H1 (cell line): ENCODE results near the gene CTSH. TPM values are rescaled to one million over a fixed set of nuclear protein-coding genes. Genes with fewer than 3 reads are reported as not detected.

Source experiments
- CTCF ChIA-PET: fragments of 300-600 bp; sonication (Branson Sonifier 250); formaldehyde crosslinking; loops from one replicate; lab custom pipeline; 2021; ENCODE audit not compliant: partially characterized antibody; lab: Charles Lee
- POLR2A ChIA-PET: fragments of 300-600 bp; sonication (Branson Sonifier 250); formaldehyde crosslinking; loops from one replicate; lab custom pipeline; 2021; ENCODE audit warnings: inconsistent platforms; ENCODE audit not compliant: partially characterized antibody; lab: Charles Lee
- DNase-seq, 2 experiments: peaks; one replicate each; pipeline versions ENCODE4 v3.0.0 to v3.0.0-alpha.2; 2010 to 2022; ENCODE audit warnings: low spot score in 2 of 2, low read depth in 1 of 2, mixed read lengths in 1 of 2
- FAIRE-seq: peaks from 2 replicates; lab custom pipeline; 2011; peaks lifted over from hg19 to GRCh38; lab: Jason Lieb, UNC
- H2AFZ ChIP-seq: 2 replicates; pipeline ENCODE4 v1.8.1; 2012; ENCODE audit warnings: low read length, inconsistent platforms
- H2AK5ac ChIP-seq: 2 replicates; pipeline ENCODE4 v1.6.1; 2013; ENCODE audit warnings: low read depth, low read length
- H2BK120ac ChIP-seq: replicated peaks from 2 replicates; pipeline ENCODE3; 2013; ENCODE audit warnings: low read depth, low read length, inconsistent platforms
- H2BK12ac ChIP-seq: 2 replicates; pipeline ENCODE4 v1.6.1; 2013; ENCODE audit warnings: low read depth, low read length
- H2BK15ac ChIP-seq: 2 replicates; pipeline ENCODE4 v1.6.1; 2013; ENCODE audit warnings: low read length
- H2BK20ac ChIP-seq: 2 replicates; pipeline ENCODE4 v1.6.1; 2013; ENCODE audit warnings: low read length
- H2BK5ac ChIP-seq: 2 replicates; pipeline ENCODE4 v1.6.1; 2013; ENCODE audit warnings: low read depth, low read length
- H3K14ac ChIP-seq: 2 replicates; pipeline ENCODE4 v1.6.1; 2013; ENCODE audit warnings: inconsistent platforms; ENCODE audit not compliant: insufficient read length
- H3K18ac ChIP-seq: 2 replicates; pipeline ENCODE4 v1.6.1; 2013; ENCODE audit warnings: low read length; ENCODE audit errors: extremely low read depth
- H3K23ac ChIP-seq: 2 replicates; pipeline ENCODE4 v1.6.1; 2013; ENCODE audit warnings: inconsistent platforms; ENCODE audit not compliant: insufficient read length
- H3K23me2 ChIP-seq: 2 replicates; pipeline ENCODE4 v1.6.1; 2013; ENCODE audit warnings: low read depth, low read length
- H3K27ac ChIP-seq: 2 replicates; pipeline ENCODE4 v1.6.1; 2011; ENCODE audit warnings: low read depth, low read length, inconsistent platforms
- H3K27me3 ChIP-seq, 4 experiments: replicated peaks in 1 of 4; 1 replicate in 1 of 4; 2 replicates in 3 of 4; pipeline versions ENCODE4 v1.6.1 to v1.8.1; 2011 to 2013; ENCODE audit warnings: low read length in 3 of 4, mild to moderate bottlenecking in 3 of 4, inconsistent platforms in 2 of 4, mixed read lengths in 2 of 4, moderate library complexity in 1 of 4; ENCODE audit not compliant: control insufficient read depth in 3 of 4, insufficient read depth in 3 of 4; ENCODE audit errors: extremely low read depth in 1 of 4
- H3K36me3 ChIP-seq, 4 experiments: 2 replicates each; pipeline versions ENCODE4 v1.6.1 to v1.8.1; 2011 to 2013; ENCODE audit warnings: mild to moderate bottlenecking in 4 of 4, low read length in 3 of 4, moderate library complexity in 2 of 4, control low read depth in 1 of 4, inconsistent platforms in 1 of 4; ENCODE audit not compliant: insufficient read depth in 4 of 4, control insufficient read depth in 2 of 4
- H3K4ac ChIP-seq: replicated peaks from 2 replicates; pipeline ENCODE3; 2013; ENCODE audit warnings: low read length, low read depth, mixed read lengths, inconsistent platforms; ENCODE audit not compliant: insufficient read length
- H3K4me1 ChIP-seq, 4 experiments: replicated peaks in 1 of 4; 1 replicate in 1 of 4; 2 replicates in 3 of 4; pipeline versions ENCODE4 v1.6.1 to v1.8.1; 2011 to 2013; ENCODE audit warnings: low read length in 3 of 4, inconsistent platforms in 2 of 4, mixed read lengths in 1 of 4; ENCODE audit not compliant: insufficient read depth in 4 of 4, control insufficient read depth in 3 of 4
- H3K4me2 ChIP-seq, 2 experiments: 2 replicates each; pipeline versions ENCODE4 v1.6.1 to v1.8.1; 2011 to 2013; ENCODE audit warnings: low read depth in 2 of 2, low read length in 2 of 2, control low read depth in 1 of 2, inconsistent platforms in 1 of 2, mild to moderate bottlenecking in 1 of 2; ENCODE audit not compliant: insufficient read depth in 1 of 2
- H3K4me3 ChIP-seq, 4 experiments: fragments of 200-600, 300-600 bp in 1 of 4; sonication (generic), shearing (Covaris generic), sonication (Bioruptor Twin) in 1 of 4; 2 replicates each; pipeline versions ENCODE4 v1.5.1 to v1.8.1; 2011 to 2016; ENCODE audit warnings: low read length in 4 of 4, low read depth in 3 of 4, control low read depth in 2 of 4, inconsistent platforms in 2 of 4, mild to moderate bottlenecking in 2 of 4, mixed read lengths in 1 of 4, moderate library complexity in 1 of 4; ENCODE audit not compliant: insufficient read depth in 2 of 4; ENCODE audit errors: extremely low read depth in 1 of 4
- H3K56ac ChIP-seq: replicated peaks from 2 replicates; pipeline ENCODE3; 2013; ENCODE audit warnings: low read depth, mild to moderate bottlenecking, mixed read lengths, low read length, inconsistent platforms; ENCODE audit not compliant: insufficient read length
- H3K79me1 ChIP-seq: 2 replicates; pipeline ENCODE4 v1.6.1; 2013; ENCODE audit warnings: low read depth, low read length, control low read depth
- H3K79me2 ChIP-seq, 2 experiments: 2 replicates each; pipeline versions ENCODE4 v1.6.1 to v1.8.1; 2012 to 2013; ENCODE audit warnings: low read length in 2 of 2, mild to moderate bottlenecking in 2 of 2, inconsistent platforms in 1 of 2; ENCODE audit not compliant: insufficient read depth in 2 of 2, control insufficient read depth in 1 of 2
- H3K9ac ChIP-seq, 4 experiments: replicated peaks in 1 of 4; 1 replicate in 1 of 4; 2 replicates in 3 of 4; pipeline versions ENCODE4 v1.6.1 to v1.8.1; 2011 to 2013; ENCODE audit warnings: low read depth in 3 of 4, low read length in 3 of 4, control low read depth in 2 of 4, mild to moderate bottlenecking in 2 of 4, moderate library complexity in 2 of 4, inconsistent platforms in 1 of 4; ENCODE audit errors: extremely low read depth in 1 of 4
- H3K9me3 ChIP-seq, 2 experiments: 2 replicates each; pipeline versions ENCODE4 v1.6.1 to v1.8.1; 2012 to 2013; ENCODE audit warnings: mild to moderate bottlenecking in 2 of 2, moderate library complexity in 2 of 2, control low read depth in 1 of 2, inconsistent platforms in 1 of 2, low read depth in 1 of 2, low read length in 1 of 2, mixed read lengths in 1 of 2; ENCODE audit not compliant: insufficient read depth in 2 of 2
- H4K20me1 ChIP-seq, 2 experiments: replicated peaks in 1 of 2; 2 replicates each; pipeline versions ENCODE3 to v1.8.1; 2011 to 2013; ENCODE audit warnings: inconsistent platforms in 2 of 2, low read length in 2 of 2, mild to moderate bottlenecking in 1 of 2; ENCODE audit not compliant: insufficient read depth in 2 of 2, control insufficient read depth in 1 of 2
- H4K5ac ChIP-seq: 2 replicates; pipeline ENCODE4 v1.6.1; 2013; ENCODE audit warnings: low read length, low read depth, mixed read lengths, inconsistent platforms; ENCODE audit not compliant: insufficient read length
- H4K8ac ChIP-seq: 2 replicates; pipeline ENCODE4 v1.8.0; 2013; ENCODE audit warnings: mild to moderate bottlenecking, moderate library complexity, low read length, inconsistent platforms; ENCODE audit not compliant: insufficient read depth; ENCODE audit errors: extremely low read depth
- H4K91ac ChIP-seq: replicated peaks from 2 replicates; pipeline ENCODE3; 2013; ENCODE audit warnings: low read length, mixed read lengths, inconsistent platforms; ENCODE audit not compliant: insufficient read length
- BACH1 ChIP-seq: IDR thresholded peaks from 2 replicates; pipeline ENCODE4 v1.6.1; 2012; ENCODE audit warnings: low read length, improper control_type of control experiment
- CHD1 ChIP-seq: IDR thresholded peaks from 2 replicates; pipeline ENCODE4 v1.6.1; 2012; ENCODE audit warnings: low read depth, low read length, improper control_type of control experiment
- CHD2 ChIP-seq: IDR thresholded peaks from 2 replicates; pipeline ENCODE4 v1.6.1; 2012; ENCODE audit warnings: low read length, improper control_type of control experiment
- FOSL1 ChIP-seq: IDR thresholded peaks from 2 replicates; pipeline ENCODE4 v1.6.1; 2011; ENCODE audit warnings: mild to moderate bottlenecking, low read depth, low read length, moderate library complexity; ENCODE audit not compliant: insufficient read depth
- HDAC6 ChIP-seq: IDR thresholded peaks from one replicate; pipeline ENCODE4 v1.7.1; 2012; ENCODE audit warnings: low read depth, mild to moderate bottlenecking, inconsistent platforms, low read length, moderate library complexity
- NRF1 ChIP-seq: IDR thresholded peaks from 2 replicates; pipeline ENCODE4 v1.6.1; 2011; ENCODE audit warnings: mild to moderate bottlenecking, low read depth, low read length, improper control_type of control experiment
- PHF8 ChIP-seq: fragments of 200-600 bp; sonication (generic); conservative IDR thresholded peaks from 2 replicates; pipeline ENCODE4 v1.7.1; 2012; ENCODE audit warnings: low read depth, mild to moderate bottlenecking, inconsistent platforms, low read length, moderate library complexity
- POLR2A ChIP-seq, 2 experiments: IDR thresholded peaks; 1 replicate in 1 of 2; 2 replicates in 1 of 2; pipeline ENCODE4 v1.6.1; 2011; ENCODE audit warnings: low read depth in 2 of 2, low read length in 2 of 2, mild to moderate bottlenecking in 2 of 2; ENCODE audit errors: control extremely low read depth in 1 of 2
- RBBP5 ChIP-seq: IDR thresholded peaks from 2 replicates; pipeline ENCODE4 v1.7.1; 2012; ENCODE audit warnings: low read depth, mild to moderate bottlenecking, inconsistent platforms, low read length, moderate library complexity, borderline replicate concordance
- SP1 ChIP-seq: IDR thresholded peaks from 2 replicates; pipeline ENCODE4 v1.6.1; 2011; ENCODE audit warnings: low read depth, low read length
- SP2 ChIP-seq: IDR thresholded peaks from 2 replicates; pipeline ENCODE4 v1.6.1; 2012; ENCODE audit warnings: mild to moderate bottlenecking, low read length, inconsistent platforms
- SP4 ChIP-seq: IDR thresholded peaks from 2 replicates; pipeline ENCODE4 v1.6.1; 2012; ENCODE audit warnings: low read length, inconsistent platforms
- SUZ12 ChIP-seq: fragments of 200-600 bp; sonication (generic); IDR thresholded peaks from 2 replicates; pipeline ENCODE4 v1.6.1; 2012; ENCODE audit warnings: mild to moderate bottlenecking, inconsistent platforms, low read length, moderate library complexity, mixed read lengths
- WGBS, 2 experiments: shearing (Covaris generic) in 1 of 2; methylation state at CpG; one replicate each; pipeline versions ENCODE4 v1.1.6 to v1.1.7; 2013 to 2015; ENCODE audit warnings: low lambda C conversion rate in 2 of 2, mixed read lengths in 2 of 2, inconsistent platforms in 1 of 2, low coverage in 1 of 2, missing lambda C conversion rate in 1 of 2; ENCODE audit not compliant: insufficient replicate concordance in 2 of 2, insufficient coverage in 1 of 2, insufficient read length in 1 of 2; ENCODE audit errors: extremely low coverage in 1 of 2, missing lambda C conversion rate in 1 of 2; 5-methylcytosine and 5-hydroxymethylcytosine counted together
- polyA plus RNA-seq, 7 experiments: library from polyadenylated mRNA; depleted of rRNA in 3 of 7; stranded (reverse) in 5 of 7; unstranded in 2 of 7; fragments of >200 nt in 5 of 7; fragments of 200-250 nt in 2 of 7; gene quantifications; 1 replicate in 5 of 7; 2 replicates in 1 of 7; 4 replicates in 1 of 7; pipeline versions ENCODE4 v1.2.1 to v1.2.3, GENCODE V29; 2011 to 2013; ENCODE audit warnings: missing spikeins in 2 of 7, mixed read lengths in 2 of 7
- total RNA-seq: library from RNA; stranded (reverse); fragmentation: NEBNext Ultra II Directional; extraction: Animal tissue kit (Norgen Biotek cat#: 25700); gene quantifications from 2 replicates; pipeline ENCODE4 v1.2.1, GENCODE V29; 2021
- TF ChIP-seq, protein P1 (sequence below): IDR thresholded peaks from 2 replicates; pipeline ENCODE4 v1.6.1; 2012; ENCODE audit warnings: inconsistent platforms

Gene CTSH
- total and polyA plus RNA-seq, 2 of the 8 experiments (the other 6 are each of a cell fraction or from before 2014, with no cell fraction given): 34.0 to 36.8 TPM

DNA sequence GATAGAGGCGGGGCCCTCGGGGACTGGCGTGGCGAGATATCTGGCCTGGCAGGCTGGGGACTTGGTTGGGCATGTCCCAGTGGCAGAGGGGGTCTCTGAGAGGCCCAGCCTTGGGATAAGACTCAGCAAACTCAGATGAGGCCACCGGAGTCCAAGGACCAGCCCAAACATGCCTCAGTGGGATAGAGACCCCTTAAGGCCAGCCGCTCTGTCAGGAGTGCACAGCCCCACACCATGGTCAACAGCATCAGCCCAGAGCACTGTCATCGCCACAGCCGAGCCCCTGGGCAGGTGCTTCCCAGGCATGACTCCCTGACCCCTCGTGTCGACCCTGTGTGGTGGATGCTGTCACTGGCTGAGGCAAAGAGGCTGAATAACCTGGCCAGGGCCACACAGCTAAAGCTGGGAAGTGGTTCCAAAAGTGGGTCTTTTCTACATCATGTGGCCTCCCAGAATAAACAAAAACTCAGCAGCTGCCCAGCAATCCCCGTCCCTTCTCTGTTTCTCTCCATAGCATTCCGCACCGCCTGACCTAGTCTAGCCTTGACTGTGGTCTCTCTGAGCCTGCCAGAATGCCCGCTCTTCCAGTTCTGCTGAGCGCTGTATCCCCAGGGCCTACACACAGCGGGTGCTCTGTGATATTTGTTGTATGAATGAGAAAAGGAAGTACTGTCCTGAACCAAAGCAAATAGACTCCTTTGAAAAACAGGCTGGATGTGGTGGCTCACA is 15.1 kb downstream of the CTSH start:
- H3K4me2 ChIP-seq: no peak overlapping the region
- FAIRE-seq (no peak), DNase-seq (no peak)
- H2BK15ac ChIP-seq: no peak overlapping the region
- H3K23ac ChIP-seq: no peak overlapping the region
- no peak overlapping the region for H3K9ac ChIP-seq
- no peak overlapping the region; the same call in 1 of the 2 replicates for H4K8ac ChIP-seq
- no peak overlapping the region for H2AFZ ChIP-seq
- H3K79me1 ChIP-seq: no peaks in the 10 kb centered on the region
- no peak overlapping the region for H4K5ac ChIP-seq
- H3K23me2 ChIP-seq: no peaks in the 10 kb centered on the region
- H4K20me1 ChIP-seq: peaks cover 0 to 2% of the 10 kb centered on the region in 2 experiments
- no peak overlapping the region for H3K4ac ChIP-seq
- no peaks in the 10 kb centered on the region for H3K9me3 ChIP-seq
- POLR2A ChIA-PET: no interaction called here
- no peak overlapping the region for H2BK120ac ChIP-seq
- no peak overlapping the region for H3K18ac ChIP-seq
- no peak overlapping the region for H4K91ac ChIP-seq
- no peaks in the 10 kb centered on the region; a peak in 1 of 7 replicates for H3K27me3 ChIP-seq
- H2AK5ac ChIP-seq: no peak overlapping the region
- no peak overlapping the region for H3K14ac ChIP-seq
- no peaks in the 10 kb centered on the region for H3K4me1 ChIP-seq
- WGBS, 2 experiments: 90% methylated on average over 16 of the region's 16 CpGs; no CpG with 5 or more reads in 1 of the 2 experiments
- CTCF ChIA-PET: interaction anchor here (1.1 to 1.2 kb wide), 3 partner anchors 14 to 101 kb away, joined by 3 to 4 read pairs (median 3); no protein-coding TSS in a partner anchor
- no peak overlapping the region for H2BK12ac ChIP-seq
- H2BK5ac ChIP-seq: no peak overlapping the region; the same call in 1 of the 2 replicates
- no peak overlapping the region for H3K56ac ChIP-seq
- H2BK20ac ChIP-seq: no peak overlapping the region
- peaks cover 0 to 3% (median 0%) of the 10 kb centered on the region in 4 experiments; a peak in 2 of 8 replicates for H3K36me3 ChIP-seq
- H3K4me3 ChIP-seq: no peak overlapping the region
- H3K27ac ChIP-seq: no peak overlapping the region
- no peaks in the 10 kb centered on the region for H3K79me2 ChIP-seq
- no peak for TF ChIP-seq SUZ12
- TF ChIP-seq, protein P1, sequence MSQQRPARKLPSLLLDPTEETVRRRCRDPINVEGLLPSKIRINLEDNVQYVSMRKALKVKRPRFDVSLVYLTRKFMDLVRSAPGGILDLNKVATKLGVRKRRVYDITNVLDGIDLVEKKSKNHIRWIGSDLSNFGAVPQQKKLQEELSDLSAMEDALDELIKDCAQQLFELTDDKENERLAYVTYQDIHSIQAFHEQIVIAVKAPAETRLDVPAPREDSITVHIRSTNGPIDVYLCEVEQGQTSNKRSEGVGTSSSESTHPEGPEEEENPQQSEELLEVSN: no peak
- no peak for TF ChIP-seq FOSL1
- no peak for TF ChIP-seq SP2
- no peak for TF ChIP-seq POLR2A (IDR thresholded peaks at IDR 0.05; ENCODE audit: control extremely low read depth in 1 of 2, low read depth in 2 of 2, low read length in 2 of 2)
- TF ChIP-seq HDAC6: no peak
- TF ChIP-seq SP4: no peak
- no peak for TF ChIP-seq SP1
- no peak for TF ChIP-seq BACH1
- TF ChIP-seq PHF8: no peak
- no peak for TF ChIP-seq CHD1
- no peak for TF ChIP-seq NRF1
- TF ChIP-seq CHD2: no peak
- TF ChIP-seq RBBP5: no peak
